Measurements from ENCODE around the gene VIM.
"Not testable (repeated sequence)": the region's sequence is repeated elsewhere in the genome, so short reads cannot be mapped to it uniquely, and the experiment has no call there.

The VIM gene

DNA sequence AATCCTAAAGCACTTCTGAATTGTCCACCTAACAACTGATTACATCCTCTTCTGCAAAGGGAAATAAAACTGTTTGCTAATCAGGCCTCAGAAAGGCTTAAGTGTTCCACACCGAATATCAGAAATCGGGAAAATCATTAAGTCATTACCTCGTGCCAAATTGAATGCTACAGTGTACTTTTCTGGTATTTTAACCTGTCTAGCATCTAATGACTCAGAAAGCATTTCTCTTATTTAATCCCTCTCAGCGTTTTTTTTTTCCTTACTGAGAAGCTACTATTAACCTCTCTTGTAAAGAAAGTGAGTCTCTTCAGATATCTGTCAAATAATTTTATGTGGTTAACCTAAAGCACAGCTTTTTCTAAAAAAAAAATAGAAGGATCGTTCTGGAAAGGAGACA, 28.6 kb downstream of the VIM start:
- in situ Hi-C loops (cut with MboI; ENCODE audit: low pct_unique_long_range_greater_than_20kb, low sequenced_read_pairs, unreplicated experiment): loop anchor here (10.0 kb wide), 1 partner anchor 412 kb away; no protein-coding TSS in a partner anchor
- TF ChIP-seq, protein P1, sequence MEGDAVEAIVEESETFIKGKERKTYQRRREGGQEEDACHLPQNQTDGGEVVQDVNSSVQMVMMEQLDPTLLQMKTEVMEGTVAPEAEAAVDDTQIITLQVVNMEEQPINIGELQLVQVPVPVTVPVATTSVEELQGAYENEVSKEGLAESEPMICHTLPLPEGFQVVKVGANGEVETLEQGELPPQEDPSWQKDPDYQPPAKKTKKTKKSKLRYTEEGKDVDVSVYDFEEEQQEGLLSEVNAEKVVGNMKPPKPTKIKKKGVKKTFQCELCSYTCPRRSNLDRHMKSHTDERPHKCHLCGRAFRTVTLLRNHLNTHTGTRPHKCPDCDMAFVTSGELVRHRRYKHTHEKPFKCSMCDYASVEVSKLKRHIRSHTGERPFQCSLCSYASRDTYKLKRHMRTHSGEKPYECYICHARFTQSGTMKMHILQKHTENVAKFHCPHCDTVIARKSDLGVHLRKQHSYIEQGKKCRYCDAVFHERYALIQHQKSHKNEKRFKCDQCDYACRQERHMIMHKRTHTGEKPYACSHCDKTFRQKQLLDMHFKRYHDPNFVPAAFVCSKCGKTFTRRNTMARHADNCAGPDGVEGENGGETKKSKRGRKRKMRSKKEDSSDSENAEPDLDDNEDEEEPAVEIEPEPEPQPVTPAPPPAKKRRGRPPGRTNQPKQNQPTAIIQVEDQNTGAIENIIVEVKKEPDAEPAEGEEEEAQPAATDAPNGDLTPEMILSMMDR (IDR thresholded peaks at IDR 0.05; ENCODE audit: extremely low read depth, insufficient read depth, missing control alignments): no peak
- DNase-seq (ENCODE audit: low spot score): no peak

DNA sequence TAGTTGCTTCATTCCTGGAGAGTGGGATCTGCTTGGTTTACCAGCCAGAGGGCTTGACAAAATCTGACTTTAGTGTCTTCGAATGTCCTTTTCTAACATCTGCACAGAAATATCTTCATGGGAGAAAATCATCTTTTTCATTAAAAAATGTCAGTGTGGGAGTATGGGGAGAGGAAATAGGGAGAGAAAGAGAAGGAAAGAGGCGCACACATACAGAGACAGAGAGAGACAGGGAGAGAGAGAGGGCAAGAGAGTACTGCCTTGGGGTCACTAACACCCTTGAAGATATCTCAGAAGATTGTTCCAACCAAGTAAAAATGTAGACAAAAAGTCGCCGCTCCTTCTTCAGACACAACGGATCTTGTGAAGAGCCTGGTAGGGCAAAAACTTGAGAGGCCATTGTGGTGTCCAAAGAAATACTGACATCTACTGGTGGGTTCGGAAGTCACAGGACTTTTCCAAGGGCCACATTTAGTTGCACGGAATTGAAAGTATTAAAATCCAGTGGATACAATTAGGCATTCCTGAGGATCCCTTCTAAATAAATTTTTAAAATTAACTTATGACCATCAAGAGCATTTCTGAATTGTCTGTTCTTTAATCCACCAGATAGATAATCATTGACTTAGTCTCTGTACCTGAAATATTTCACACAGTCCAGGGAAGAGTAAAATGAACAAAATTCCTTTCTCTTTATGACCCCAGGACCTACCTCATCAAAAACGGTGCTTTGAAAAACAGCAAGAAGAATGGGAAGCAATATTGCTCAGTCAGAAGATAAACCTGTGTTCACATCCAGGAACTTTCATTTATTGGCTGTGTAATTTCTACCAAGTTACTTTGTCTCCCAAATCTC, 29.7 kb downstream of the VIM start:
- peak; percentile 44 for DNase-seq (ENCODE audit: low spot score)
- TF ChIP-seq, protein P1 (IDR thresholded peaks at IDR 0.05; ENCODE audit: extremely low read depth, insufficient read depth, missing control alignments): peak; percentile 75
- in situ Hi-C loops (cut with MboI; ENCODE audit: low pct_unique_long_range_greater_than_20kb, low sequenced_read_pairs, unreplicated experiment): loop anchor here (10.0 kb wide), 1 partner anchor 413 kb away; no protein-coding TSS in a partner anchor

DNA sequence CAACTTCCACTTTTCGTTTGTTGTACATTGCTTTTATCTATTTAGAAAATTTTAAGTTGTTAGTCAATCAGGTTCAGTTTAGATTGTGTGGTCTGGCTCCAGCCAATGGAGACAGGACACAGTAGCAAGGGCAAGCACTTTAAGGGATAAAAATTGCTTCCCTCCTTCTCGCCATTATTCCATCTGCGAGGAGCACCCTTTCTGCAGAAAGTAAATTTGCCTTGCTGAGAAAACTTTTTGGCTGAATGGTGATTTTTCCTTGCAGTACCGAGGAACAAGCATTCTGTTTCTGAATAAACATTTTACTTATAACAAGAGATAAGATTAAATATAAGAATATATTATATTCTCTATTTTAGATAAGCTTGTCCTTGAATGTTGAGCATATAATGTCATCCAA, 34.5 kb downstream of the VIM start:
- in situ Hi-C loops (cut with MboI; ENCODE audit: low pct_unique_long_range_greater_than_20kb, low sequenced_read_pairs, unreplicated experiment): no loop called here
- no peak for DNase-seq (ENCODE audit: low spot score)
- TF ChIP-seq, protein P1 (IDR thresholded peaks at IDR 0.05; ENCODE audit: extremely low read depth, insufficient read depth, missing control alignments): no peak

DNA sequence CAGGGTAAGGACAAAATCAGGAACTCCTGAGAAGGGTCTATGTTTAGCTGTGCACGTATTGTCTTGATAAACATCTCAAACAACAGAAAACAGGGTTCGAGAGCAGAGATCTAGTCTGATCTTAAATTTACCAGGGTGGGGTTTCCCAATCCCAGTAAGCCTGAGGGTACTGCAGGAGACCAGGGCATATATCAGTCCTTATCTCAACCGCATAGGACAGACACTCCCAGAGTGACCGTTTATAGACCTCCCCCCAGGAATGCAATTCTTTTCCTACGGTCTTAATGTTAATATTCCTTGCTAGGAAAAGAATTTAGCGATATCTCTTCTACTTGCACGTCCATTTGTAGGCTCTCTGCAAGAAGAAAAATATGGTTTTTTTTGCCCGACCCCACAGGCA, 35.5 kb downstream of the VIM start:
- in situ Hi-C loops (cut with MboI; ENCODE audit: low pct_unique_long_range_greater_than_20kb, low sequenced_read_pairs, unreplicated experiment): no loop called here
- DNase-seq (ENCODE audit: low spot score): no peak
- TF ChIP-seq, protein P1 (IDR thresholded peaks at IDR 0.05; ENCODE audit: extremely low read depth, insufficient read depth, missing control alignments): no peak

DNA sequence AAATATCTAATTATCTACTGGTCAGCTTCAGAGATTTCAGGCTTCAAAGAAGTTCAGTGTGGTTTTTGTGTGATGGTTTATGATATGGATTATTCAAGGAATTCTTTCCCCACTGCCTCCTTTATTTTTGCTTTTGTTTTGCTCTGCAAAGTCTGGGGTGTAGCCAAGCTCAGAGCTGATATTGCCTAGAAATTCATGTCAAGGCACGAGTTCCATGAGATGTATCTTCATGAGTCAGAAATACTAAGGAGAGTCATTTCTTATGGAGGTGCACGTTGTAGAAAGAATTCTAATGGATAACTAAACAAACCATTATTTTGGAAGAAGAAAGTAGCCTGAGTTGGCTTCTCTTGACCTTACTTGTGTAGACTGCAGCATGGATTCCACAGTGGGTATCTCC, 37.4 kb downstream of the VIM start:
- no peak for DNase-seq (ENCODE audit: low spot score)
- in situ Hi-C loops (cut with MboI; ENCODE audit: low pct_unique_long_range_greater_than_20kb, low sequenced_read_pairs, unreplicated experiment): no loop called here
- TF ChIP-seq, protein P1 (IDR thresholded peaks at IDR 0.05; ENCODE audit: extremely low read depth, insufficient read depth, missing control alignments): no peak

DNA sequence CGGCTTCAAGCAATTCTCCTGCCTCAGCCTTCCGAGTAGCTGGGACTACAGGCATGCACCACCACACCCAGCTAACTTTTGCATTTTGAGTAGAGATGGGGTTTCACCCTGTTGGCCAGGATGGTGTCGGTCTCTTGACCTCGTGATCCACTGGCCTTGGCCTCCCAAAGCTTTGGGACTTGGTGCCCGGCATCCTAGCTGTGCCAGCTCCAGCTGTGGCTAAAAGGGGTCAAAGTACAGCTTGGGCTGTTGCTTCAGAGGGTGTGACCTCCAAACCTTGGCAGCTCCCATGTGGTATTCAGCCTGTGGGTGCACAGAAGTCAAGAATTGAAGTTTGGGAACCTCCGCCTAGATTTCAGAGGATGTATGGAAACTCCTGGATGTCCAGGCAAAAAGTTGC, 38.5 kb downstream of the VIM start:
- DNase-seq (ENCODE audit: low spot score); in situ Hi-C loops (cut with MboI; ENCODE audit: low pct_unique_long_range_greater_than_20kb, low sequenced_read_pairs, unreplicated experiment): not testable (repeated sequence)

DNA sequence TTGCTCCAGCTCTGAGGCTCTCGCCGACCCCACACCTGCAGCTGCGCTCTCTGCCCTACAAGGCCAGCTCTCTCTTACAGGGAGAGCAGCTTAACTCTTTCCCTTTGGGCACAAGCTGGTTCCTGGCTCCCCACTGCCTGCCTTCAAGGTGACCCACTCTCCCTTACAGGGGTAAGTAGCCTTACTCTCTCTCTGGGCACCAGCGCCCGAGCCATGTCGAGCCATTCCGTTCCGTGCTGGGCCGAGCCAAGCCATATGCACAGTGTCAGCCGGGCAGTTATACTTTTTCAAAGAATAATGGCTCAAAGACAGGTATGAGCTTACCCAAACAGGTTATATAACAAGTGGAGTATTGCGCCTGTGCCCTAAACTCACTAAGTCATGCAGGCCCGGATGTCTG, 44.6 kb downstream of the VIM start:
- in situ Hi-C loops (cut with MboI; ENCODE audit: low pct_unique_long_range_greater_than_20kb, low sequenced_read_pairs, unreplicated experiment): no loop called here
- DNase-seq (ENCODE audit: low spot score): no peak
- TF ChIP-seq, protein P1 (IDR thresholded peaks at IDR 0.05; ENCODE audit: extremely low read depth, insufficient read depth, missing control alignments): no peak

Data from GM13977 (cell line).